HUDEP-2 (cell line): ENCODE data around the gene SLC22A8.
"Not testable (repeated sequence)": the region's sequence is repeated elsewhere in the genome, so short reads cannot be mapped to it uniquely, and the experiment has no call there.

Experiments used
- DNase-seq, 76 experiments: peaks; one replicate each; lab custom pipeline; 2025; ENCODE audit not compliant: unreplicated experiment in 76 of 76; lab: John Stamatoyannopoulos, UW

Gene SLC22A8

GRCh38 chr11:62994775-62995174, 20.9 kb downstream of the SLC22A8 start:
- DNase-seq, result no peak

- DNase-seq, result no peak
These were observed 27.4 kb downstream of the SLC22A8 start for GRCh38 chr11:62988276-62988675.

- DNase-seq, result no peak
These were observed 30.4 kb downstream of the SLC22A8 start for GRCh38 chr11:62985041-62985750.

DNA sequence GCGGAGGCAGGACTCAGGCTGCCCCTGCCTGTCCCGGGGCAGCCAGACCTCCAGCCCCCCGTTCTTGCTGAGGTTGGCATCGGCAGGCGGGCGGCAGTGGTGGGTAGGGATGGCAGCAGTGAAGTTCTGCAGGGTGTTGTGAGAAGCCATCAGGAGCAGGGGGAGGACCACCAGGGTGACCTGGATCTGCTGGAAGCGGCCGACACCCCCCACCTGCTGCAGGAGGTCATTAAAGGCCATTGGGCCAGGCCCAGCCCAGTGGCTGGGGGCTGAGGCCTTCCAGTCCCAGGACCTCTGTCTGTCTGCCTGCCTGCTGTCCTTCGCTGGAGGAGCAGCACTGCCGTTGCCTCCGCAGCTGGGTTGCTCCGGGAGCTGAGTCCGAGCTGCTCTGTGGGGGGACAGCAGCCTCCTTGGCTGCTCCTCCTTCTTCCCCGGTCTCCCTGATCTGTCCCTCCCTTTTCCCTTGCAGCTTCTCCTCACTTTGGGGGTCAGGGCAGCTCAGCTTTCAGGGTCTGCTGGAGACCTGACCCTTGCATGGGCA, 31.1 kb downstream of the SLC22A8 start, which contains the start of gene SLC22A6:
Gene SLC22A6 (minus strand): TSS at position 517 of the 541 bp plus-strand sequence. CDS start 277 bp downstream, at position 240.
- no peak for DNase-seq

DNA sequence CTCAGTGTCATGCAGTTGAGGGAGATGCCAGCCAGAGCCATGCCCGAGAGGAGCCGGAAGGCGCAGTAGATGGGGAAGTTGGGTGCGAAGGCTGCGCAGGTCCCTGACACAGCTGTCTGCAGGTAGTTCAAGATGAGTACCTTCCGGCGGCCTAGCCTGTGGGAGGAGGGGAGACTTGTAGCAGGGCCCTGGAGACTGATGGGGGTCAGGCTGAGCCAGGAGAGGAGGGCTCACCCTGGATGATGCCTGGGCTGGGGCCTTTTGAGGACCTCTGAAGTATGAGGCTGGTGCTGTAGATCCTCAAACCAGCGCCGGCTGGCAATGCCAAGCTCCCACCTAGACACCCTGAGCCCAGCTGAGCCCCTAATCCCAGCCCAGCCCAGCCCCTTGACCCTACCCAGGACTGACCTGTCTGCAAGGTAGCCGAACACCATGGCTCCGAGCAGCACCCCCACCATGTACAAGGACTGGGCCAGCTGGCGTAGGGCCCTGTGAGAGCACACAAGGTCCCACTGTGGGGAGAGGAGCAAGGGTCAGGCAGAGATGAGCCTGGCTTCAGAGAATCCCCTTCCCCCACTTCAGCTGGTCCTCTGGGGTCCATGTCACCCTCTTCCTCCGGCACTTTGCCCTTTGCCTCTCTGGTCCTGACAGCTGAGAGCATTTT, 32.0 kb downstream of the SLC22A8 start:
- DNase-seq, result no peak

DNA sequence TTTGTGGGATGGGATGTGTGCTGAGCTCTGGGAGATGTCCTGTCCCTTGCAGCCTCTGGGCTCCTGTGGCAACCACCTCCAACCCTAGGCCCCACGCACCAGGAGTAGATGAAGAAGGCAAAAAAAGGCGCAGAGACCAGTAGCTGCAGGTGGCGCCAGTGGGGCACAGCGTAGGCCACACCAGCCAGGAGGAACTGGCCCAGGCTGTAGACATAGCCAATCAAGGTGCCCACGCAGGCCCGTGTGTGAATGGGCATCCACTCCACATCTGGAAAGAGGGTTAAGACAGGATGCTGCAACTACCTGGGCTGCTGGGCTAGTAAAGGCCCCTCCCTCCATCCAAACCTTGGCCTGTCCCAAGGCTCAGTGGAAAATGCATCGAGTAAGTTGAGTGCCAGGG, 33.9 kb downstream of the SLC22A8 start:
- peak in 1 of 76 experiments; percentile 2 for DNase-seq

DNA sequence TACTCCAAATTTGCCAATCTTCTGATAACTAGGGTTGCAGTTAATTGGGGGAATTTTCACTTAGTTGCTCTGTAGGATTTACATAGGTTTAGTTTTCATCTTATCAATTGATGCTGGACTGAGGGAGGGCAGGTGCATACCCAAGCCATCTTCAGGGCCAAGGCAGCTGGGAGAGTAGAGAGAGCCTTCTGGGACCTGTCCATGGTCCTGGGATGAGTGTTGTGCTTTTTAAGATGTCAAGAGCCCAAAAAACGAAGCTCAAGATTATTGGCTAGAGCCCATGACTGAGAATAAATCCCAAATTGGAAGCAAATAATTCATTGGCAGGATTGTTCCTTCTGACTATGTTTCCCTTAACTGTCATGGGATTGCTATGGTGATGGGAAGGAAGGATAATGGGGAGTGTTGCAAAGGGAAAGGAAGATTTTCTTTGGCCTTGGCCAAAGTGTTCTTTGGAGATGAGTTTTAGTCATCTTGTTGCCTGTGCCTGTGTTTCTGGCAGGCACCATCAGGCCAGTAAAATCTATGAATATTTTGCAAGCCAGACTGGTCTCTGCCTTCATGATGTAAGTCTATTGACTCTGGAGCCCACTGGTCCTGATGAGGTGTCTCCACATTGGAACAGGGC, 35.4 kb downstream of the SLC22A8 start:
- DNase-seq, result peak in 2 of 76 experiments; percentile 2

- peak in 1 of 76 experiments; percentile 5 for DNase-seq
These were observed 39.5 kb downstream of the SLC22A8 start for GRCh38 chr11:62976109-62976508.

GRCh38 chr11:62974848-62975522, 40.7 kb downstream of the SLC22A8 start:
- DNase-seq, result peak in 48 of 76 experiments; percentile 2 to 63 (median 30)

- peak in 1 of 76 experiments; percentile 6 for DNase-seq
These were observed 50.1 kb downstream of the SLC22A8 start for GRCh38 chr11:62965574-62965973.

DNA sequence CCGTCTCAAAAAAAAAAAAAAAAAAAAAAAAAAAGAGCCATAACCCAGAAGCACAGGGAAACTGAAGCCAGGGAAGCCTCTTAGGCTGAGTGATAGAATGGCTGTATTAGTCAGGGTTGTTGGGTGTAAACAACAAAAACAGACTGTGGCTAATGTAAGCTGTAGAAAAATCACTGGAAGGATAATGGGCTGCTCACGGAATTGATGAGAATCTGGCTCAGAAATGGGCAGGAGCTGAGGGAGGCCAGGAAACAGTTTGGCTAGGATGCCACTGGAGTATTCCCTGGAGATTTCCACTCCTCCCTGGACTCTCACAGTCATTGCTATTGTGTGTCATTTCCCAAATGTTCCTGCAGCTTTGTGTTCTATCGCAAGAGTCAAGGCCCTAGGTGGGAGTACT, 53.2 kb downstream of the SLC22A8 start:
- no peak for DNase-seq

DNA sequence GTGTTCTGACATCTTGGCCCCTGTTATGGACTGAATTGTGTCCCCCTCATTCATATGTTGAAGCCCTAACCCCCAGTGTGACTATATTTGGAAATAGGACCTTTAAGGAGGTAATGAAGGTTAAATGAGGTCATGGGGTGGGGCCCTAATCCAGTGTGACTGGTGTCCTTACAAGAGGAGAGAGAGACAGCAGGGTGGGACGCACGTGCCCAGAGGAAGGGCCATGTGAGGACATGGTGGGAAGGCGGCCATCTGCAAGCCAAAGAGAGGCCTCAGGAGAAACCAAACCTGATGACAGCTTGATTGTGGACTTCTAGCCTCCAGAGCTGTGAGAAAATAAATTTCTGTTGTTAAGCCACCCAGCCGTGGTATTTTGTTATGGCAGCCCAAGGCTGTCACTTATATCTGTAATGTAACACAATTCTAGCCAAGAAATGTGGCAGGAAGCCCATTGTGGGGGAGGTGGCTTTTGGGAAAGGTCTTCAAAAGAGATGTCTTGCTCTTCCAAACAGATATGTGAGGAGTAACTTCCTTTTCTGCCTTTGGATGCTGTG, 54.5 kb downstream of the SLC22A8 start:
- DNase-seq, result no peak

DNA sequence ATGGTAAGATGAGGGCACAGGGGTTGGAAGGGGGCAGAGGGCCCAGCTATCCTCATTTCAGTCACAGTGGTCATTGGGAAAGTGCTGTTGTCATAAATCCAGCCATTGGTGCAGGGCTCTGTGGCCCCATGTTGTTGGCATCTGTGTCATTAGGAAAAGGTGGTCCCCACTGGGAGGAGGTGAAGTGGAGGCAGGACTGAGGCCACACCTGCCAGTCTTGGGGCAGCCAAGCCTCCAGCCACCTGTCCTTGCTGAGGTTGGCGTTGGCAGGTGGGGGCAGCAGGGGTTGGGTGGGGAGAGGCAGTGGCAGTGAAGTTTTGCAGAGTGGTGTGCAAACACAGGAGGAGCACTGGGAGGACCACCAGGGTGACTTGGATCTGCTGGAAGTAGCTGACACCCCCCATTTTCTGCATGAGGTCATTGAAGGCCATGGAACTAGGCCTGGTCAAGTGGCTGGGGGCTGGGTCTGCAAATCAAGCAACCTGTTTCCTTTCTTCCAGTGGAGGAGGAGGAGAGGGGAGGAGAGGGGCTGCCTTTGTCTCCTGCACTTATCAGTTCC, 56.1 kb downstream of the SLC22A8 start:
- DNase-seq, result no peak

DNA sequence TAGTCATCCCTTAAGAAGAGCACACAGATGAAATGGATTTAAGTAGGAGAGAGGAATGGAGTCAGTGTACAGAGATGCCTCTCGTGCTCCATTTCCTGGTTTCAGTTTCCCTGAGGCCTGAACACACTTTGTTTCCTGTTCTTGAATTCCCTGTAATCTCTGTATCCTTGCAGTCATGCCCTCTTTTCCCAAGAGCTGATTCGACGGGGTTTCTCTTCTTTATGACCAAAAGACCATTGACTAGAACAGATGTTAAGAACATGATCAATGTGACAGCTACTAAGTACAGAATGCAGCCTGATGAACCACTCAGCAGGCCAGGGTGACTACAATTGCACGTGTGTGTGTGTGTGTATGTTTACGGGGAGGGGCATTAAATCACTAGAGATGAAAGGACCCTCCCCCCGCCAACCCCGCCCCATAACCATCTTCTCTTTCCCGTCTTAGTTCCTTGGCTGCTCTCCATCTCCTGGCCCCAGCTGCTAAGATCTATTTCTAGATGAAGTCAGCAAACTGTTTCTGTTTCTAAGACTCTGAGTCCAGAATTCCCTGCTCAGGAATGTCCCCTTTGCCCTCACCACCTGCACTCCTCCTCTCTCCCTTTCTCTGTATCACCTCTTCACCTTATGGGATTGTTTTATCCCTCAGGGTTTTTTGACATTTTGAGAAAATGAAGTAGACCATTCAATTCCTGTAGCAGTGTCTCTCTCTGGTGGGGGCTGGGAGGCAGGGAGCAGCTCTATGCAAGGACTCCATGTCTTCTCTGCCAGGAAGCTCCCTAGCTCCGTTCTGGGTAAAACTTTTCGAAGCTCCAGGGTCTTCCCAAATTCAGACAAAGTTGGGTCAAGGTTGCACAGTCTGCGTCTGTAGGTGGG, 56.9 kb downstream of the SLC22A8 start:
- no peak for DNase-seq

DNA sequence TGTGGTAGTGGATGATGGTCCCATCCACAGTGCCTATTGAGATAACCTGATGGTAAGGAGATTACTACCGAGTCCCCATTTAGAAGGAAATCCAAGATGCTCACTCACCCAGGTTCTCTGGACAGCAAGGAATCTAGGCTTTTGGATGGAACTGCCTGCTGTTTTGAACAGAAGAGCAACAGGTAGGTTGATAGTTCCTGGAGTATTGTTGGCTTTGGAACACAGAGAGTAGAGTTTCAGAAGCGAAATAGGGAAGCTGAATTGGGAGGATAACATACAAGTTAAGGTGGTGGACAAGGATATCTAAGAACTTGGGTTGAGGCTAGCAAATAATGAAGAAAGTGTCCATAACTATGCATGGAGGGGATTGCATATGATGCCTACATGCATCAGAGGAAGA, 58.5 kb downstream of the SLC22A8 start:
- no peak for DNase-seq

DNA sequence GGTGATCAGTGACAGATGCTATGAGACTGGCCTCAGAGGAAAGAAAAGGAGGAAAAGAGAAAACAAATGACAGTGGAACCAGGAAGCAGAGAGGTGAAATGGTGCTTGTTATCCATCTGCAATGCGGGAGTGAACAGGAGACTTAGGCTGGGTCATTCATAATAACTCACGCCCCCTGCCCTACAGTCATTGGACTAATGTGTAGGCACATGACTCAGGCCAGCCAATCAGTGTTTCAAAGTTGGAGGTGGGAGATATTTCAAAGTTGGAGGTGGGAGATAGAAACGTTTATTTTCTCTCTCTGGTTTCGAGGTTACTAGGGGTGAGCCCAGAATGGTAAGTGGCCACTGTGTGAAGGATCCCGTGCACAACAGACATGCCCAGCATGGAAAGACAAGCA, 61.2 kb downstream of the SLC22A8 start:
- DNase-seq, result no peak

- DNase-seq, result no peak
These were observed 61.8 kb downstream of the SLC22A8 start for GRCh38 chr11:62953811-62954210.

DNA sequence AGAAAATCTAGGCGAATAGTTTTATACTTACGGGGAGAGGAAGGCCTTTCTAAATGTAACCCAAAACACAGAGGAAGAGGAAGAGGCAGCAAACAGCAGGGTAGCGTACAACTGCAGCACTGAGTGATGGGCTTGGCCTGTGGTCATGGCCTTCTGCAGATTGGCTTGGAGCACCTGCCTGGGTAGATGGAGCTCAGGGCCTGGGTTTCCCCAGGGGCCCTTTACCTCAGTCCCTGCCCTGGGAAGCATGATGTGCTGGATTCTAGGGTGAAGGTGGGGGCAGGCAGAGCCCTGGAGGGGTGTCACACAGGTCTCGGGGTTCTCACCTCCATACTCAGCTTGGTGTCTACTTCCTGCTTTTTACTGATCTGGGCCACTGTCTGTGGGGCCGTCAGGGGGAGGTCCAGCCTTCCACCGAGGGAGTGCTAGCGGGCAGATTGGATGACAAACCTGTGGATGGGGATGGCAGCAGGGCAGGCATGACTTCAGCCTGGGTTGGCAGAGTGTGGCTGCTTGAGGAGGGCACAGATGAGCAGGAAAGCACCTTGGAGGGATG, 66.8 kb downstream of the SLC22A8 start:
- no peak for DNase-seq

GRCh38 chr11:62945538-62945937, 70.1 kb downstream of the SLC22A8 start:
- not testable (repeated sequence) for DNase-seq
